H1 (cell line): ENCODE data around the gene FLT1. TPM values are rescaled to one million over a fixed set of nuclear protein-coding genes. Genes with fewer than 3 reads are reported as not detected.

Experiments
- CTCF ChIA-PET: fragments of 300-600 bp; sonication (Branson Sonifier 250); formaldehyde crosslinking; loops from one replicate; lab custom pipeline; 2021; ENCODE audit not compliant: partially characterized antibody; lab: Charles Lee
- POLR2A ChIA-PET: fragments of 300-600 bp; sonication (Branson Sonifier 250); formaldehyde crosslinking; loops from one replicate; lab custom pipeline; 2021; ENCODE audit warnings: inconsistent platforms; ENCODE audit not compliant: partially characterized antibody; lab: Charles Lee
- DNase-seq, 2 experiments: peaks; one replicate each; pipeline versions ENCODE4 v3.0.0 to v3.0.0-alpha.2; 2010 to 2022; ENCODE audit warnings: low spot score in 2 of 2, low read depth in 1 of 2, mixed read lengths in 1 of 2
- FAIRE-seq: peaks from 2 replicates; lab custom pipeline; 2011; peaks lifted over from hg19 to GRCh38; lab: Jason Lieb, UNC
- H2AFZ ChIP-seq: 2 replicates; pipeline ENCODE4 v1.8.1; 2012; ENCODE audit warnings: low read length, inconsistent platforms
- H2AK5ac ChIP-seq: 2 replicates; pipeline ENCODE4 v1.6.1; 2013; ENCODE audit warnings: low read depth, low read length
- H2BK120ac ChIP-seq: replicated peaks from 2 replicates; pipeline ENCODE3; 2013; ENCODE audit warnings: low read depth, low read length, inconsistent platforms
- H2BK12ac ChIP-seq: 2 replicates; pipeline ENCODE4 v1.6.1; 2013; ENCODE audit warnings: low read depth, low read length
- H2BK15ac ChIP-seq: 2 replicates; pipeline ENCODE4 v1.6.1; 2013; ENCODE audit warnings: low read length
- H2BK20ac ChIP-seq: 2 replicates; pipeline ENCODE4 v1.6.1; 2013; ENCODE audit warnings: low read length
- H2BK5ac ChIP-seq: 2 replicates; pipeline ENCODE4 v1.6.1; 2013; ENCODE audit warnings: low read depth, low read length
- H3K14ac ChIP-seq: 2 replicates; pipeline ENCODE4 v1.6.1; 2013; ENCODE audit warnings: inconsistent platforms; ENCODE audit not compliant: insufficient read length
- H3K18ac ChIP-seq: 2 replicates; pipeline ENCODE4 v1.6.1; 2013; ENCODE audit warnings: low read length; ENCODE audit errors: extremely low read depth
- H3K23ac ChIP-seq: 2 replicates; pipeline ENCODE4 v1.6.1; 2013; ENCODE audit warnings: inconsistent platforms; ENCODE audit not compliant: insufficient read length
- H3K23me2 ChIP-seq: 2 replicates; pipeline ENCODE4 v1.6.1; 2013; ENCODE audit warnings: low read depth, low read length
- H3K27ac ChIP-seq: 2 replicates; pipeline ENCODE4 v1.6.1; 2011; ENCODE audit warnings: low read depth, low read length, inconsistent platforms
- H3K27me3 ChIP-seq, 4 experiments: replicated peaks in 1 of 4; 1 replicate in 1 of 4; 2 replicates in 3 of 4; pipeline versions ENCODE4 v1.6.1 to v1.8.1; 2011 to 2013; ENCODE audit warnings: low read length in 3 of 4, mild to moderate bottlenecking in 3 of 4, inconsistent platforms in 2 of 4, mixed read lengths in 2 of 4, moderate library complexity in 1 of 4; ENCODE audit not compliant: control insufficient read depth in 3 of 4, insufficient read depth in 3 of 4; ENCODE audit errors: extremely low read depth in 1 of 4
- H3K36me3 ChIP-seq, 4 experiments: 2 replicates each; pipeline versions ENCODE4 v1.6.1 to v1.8.1; 2011 to 2013; ENCODE audit warnings: mild to moderate bottlenecking in 4 of 4, low read length in 3 of 4, moderate library complexity in 2 of 4, control low read depth in 1 of 4, inconsistent platforms in 1 of 4; ENCODE audit not compliant: insufficient read depth in 4 of 4, control insufficient read depth in 2 of 4
- H3K4ac ChIP-seq: replicated peaks from 2 replicates; pipeline ENCODE3; 2013; ENCODE audit warnings: low read length, low read depth, mixed read lengths, inconsistent platforms; ENCODE audit not compliant: insufficient read length
- H3K4me1 ChIP-seq, 4 experiments: replicated peaks in 1 of 4; 1 replicate in 1 of 4; 2 replicates in 3 of 4; pipeline versions ENCODE4 v1.6.1 to v1.8.1; 2011 to 2013; ENCODE audit warnings: low read length in 3 of 4, inconsistent platforms in 2 of 4, mixed read lengths in 1 of 4; ENCODE audit not compliant: insufficient read depth in 4 of 4, control insufficient read depth in 3 of 4
- H3K4me2 ChIP-seq, 2 experiments: 2 replicates each; pipeline versions ENCODE4 v1.6.1 to v1.8.1; 2011 to 2013; ENCODE audit warnings: low read depth in 2 of 2, low read length in 2 of 2, control low read depth in 1 of 2, inconsistent platforms in 1 of 2, mild to moderate bottlenecking in 1 of 2; ENCODE audit not compliant: insufficient read depth in 1 of 2
- H3K4me3 ChIP-seq, 4 experiments: fragments of 200-600, 300-600 bp in 1 of 4; sonication (generic), shearing (Covaris generic), sonication (Bioruptor Twin) in 1 of 4; 2 replicates each; pipeline versions ENCODE4 v1.5.1 to v1.8.1; 2011 to 2016; ENCODE audit warnings: low read length in 4 of 4, low read depth in 3 of 4, control low read depth in 2 of 4, inconsistent platforms in 2 of 4, mild to moderate bottlenecking in 2 of 4, mixed read lengths in 1 of 4, moderate library complexity in 1 of 4; ENCODE audit not compliant: insufficient read depth in 2 of 4; ENCODE audit errors: extremely low read depth in 1 of 4
- H3K56ac ChIP-seq: replicated peaks from 2 replicates; pipeline ENCODE3; 2013; ENCODE audit warnings: low read depth, mild to moderate bottlenecking, mixed read lengths, low read length, inconsistent platforms; ENCODE audit not compliant: insufficient read length
- H3K79me1 ChIP-seq: 2 replicates; pipeline ENCODE4 v1.6.1; 2013; ENCODE audit warnings: low read depth, low read length, control low read depth
- H3K79me2 ChIP-seq, 2 experiments: 2 replicates each; pipeline versions ENCODE4 v1.6.1 to v1.8.1; 2012 to 2013; ENCODE audit warnings: low read length in 2 of 2, mild to moderate bottlenecking in 2 of 2, inconsistent platforms in 1 of 2; ENCODE audit not compliant: insufficient read depth in 2 of 2, control insufficient read depth in 1 of 2
- H3K9ac ChIP-seq, 4 experiments: replicated peaks in 1 of 4; 1 replicate in 1 of 4; 2 replicates in 3 of 4; pipeline versions ENCODE4 v1.6.1 to v1.8.1; 2011 to 2013; ENCODE audit warnings: low read depth in 3 of 4, low read length in 3 of 4, control low read depth in 2 of 4, mild to moderate bottlenecking in 2 of 4, moderate library complexity in 2 of 4, inconsistent platforms in 1 of 4; ENCODE audit errors: extremely low read depth in 1 of 4
- H3K9me3 ChIP-seq, 2 experiments: 2 replicates each; pipeline versions ENCODE4 v1.6.1 to v1.8.1; 2012 to 2013; ENCODE audit warnings: mild to moderate bottlenecking in 2 of 2, moderate library complexity in 2 of 2, control low read depth in 1 of 2, inconsistent platforms in 1 of 2, low read depth in 1 of 2, low read length in 1 of 2, mixed read lengths in 1 of 2; ENCODE audit not compliant: insufficient read depth in 2 of 2
- H4K20me1 ChIP-seq, 2 experiments: replicated peaks in 1 of 2; 2 replicates each; pipeline versions ENCODE3 to v1.8.1; 2011 to 2013; ENCODE audit warnings: inconsistent platforms in 2 of 2, low read length in 2 of 2, mild to moderate bottlenecking in 1 of 2; ENCODE audit not compliant: insufficient read depth in 2 of 2, control insufficient read depth in 1 of 2
- H4K5ac ChIP-seq: 2 replicates; pipeline ENCODE4 v1.6.1; 2013; ENCODE audit warnings: low read length, low read depth, mixed read lengths, inconsistent platforms; ENCODE audit not compliant: insufficient read length
- H4K8ac ChIP-seq: 2 replicates; pipeline ENCODE4 v1.8.0; 2013; ENCODE audit warnings: mild to moderate bottlenecking, moderate library complexity, low read length, inconsistent platforms; ENCODE audit not compliant: insufficient read depth; ENCODE audit errors: extremely low read depth
- H4K91ac ChIP-seq: replicated peaks from 2 replicates; pipeline ENCODE3; 2013; ENCODE audit warnings: low read length, mixed read lengths, inconsistent platforms; ENCODE audit not compliant: insufficient read length
- BCL11A ChIP-seq, 2 experiments: IDR thresholded peaks; one replicate each; pipeline ENCODE4 v1.6.1; 2011; ENCODE audit warnings: low read depth in 2 of 2, low read length in 2 of 2, mild to moderate bottlenecking in 2 of 2
- CTBP2 ChIP-seq: IDR thresholded peaks from 2 replicates; pipeline ENCODE4 v1.7.0; 2011; ENCODE audit warnings: borderline replicate concordance, mild to moderate bottlenecking, moderate library complexity, mixed read lengths, low read length; ENCODE audit not compliant: insufficient read depth, insufficient read length
- GTF2F1 ChIP-seq: IDR thresholded peaks from 2 replicates; pipeline ENCODE4 v1.6.1; 2012; ENCODE audit warnings: low read depth, low read length, improper control_type of control experiment, borderline replicate concordance
- HDAC2 ChIP-seq, 2 experiments: fragments of 300-600 bp in 1 of 2; sonication (generic) in 1 of 2; IDR thresholded peaks; 2 replicates each; pipeline ENCODE4 v1.6.1; 2011 to 2012; ENCODE audit warnings: low read depth in 2 of 2, low read length in 2 of 2, mild to moderate bottlenecking in 2 of 2, moderate library complexity in 2 of 2, borderline replicate concordance in 1 of 2, inconsistent platforms in 1 of 2
- RNF2 ChIP-seq: fragments of 200-900, 300-1000 bp; sonication (generic); IDR thresholded peaks from 2 replicates; pipeline ENCODE4 v1.7.1; 2016; ENCODE audit warnings: borderline replicate concordance, low read depth, mild to moderate bottlenecking, antibody characterized with exemption, low read length; ENCODE audit not compliant: poor library complexity, severe bottlenecking; ENCODE audit errors: missing control alignments
- SIN3A ChIP-seq, 2 experiments: IDR thresholded peaks in 1 of 2; conservative IDR thresholded peaks in 1 of 2; 2 replicates each; pipeline ENCODE4 v1.6.1; 2011 to 2012; ENCODE audit warnings: low read length in 2 of 2, improper control_type of control experiment in 1 of 2, low read depth in 1 of 2, mild to moderate bottlenecking in 1 of 2
- SP2 ChIP-seq: IDR thresholded peaks from 2 replicates; pipeline ENCODE4 v1.6.1; 2012; ENCODE audit warnings: mild to moderate bottlenecking, low read length, inconsistent platforms
- SUZ12 ChIP-seq: fragments of 200-600 bp; sonication (generic); IDR thresholded peaks from 2 replicates; pipeline ENCODE4 v1.6.1; 2012; ENCODE audit warnings: mild to moderate bottlenecking, inconsistent platforms, low read length, moderate library complexity, mixed read lengths
- WGBS, 2 experiments: shearing (Covaris generic) in 1 of 2; methylation state at CpG; one replicate each; pipeline versions ENCODE4 v1.1.6 to v1.1.7; 2013 to 2015; ENCODE audit warnings: low lambda C conversion rate in 2 of 2, mixed read lengths in 2 of 2, inconsistent platforms in 1 of 2, low coverage in 1 of 2, missing lambda C conversion rate in 1 of 2; ENCODE audit not compliant: insufficient replicate concordance in 2 of 2, insufficient coverage in 1 of 2, insufficient read length in 1 of 2; ENCODE audit errors: extremely low coverage in 1 of 2, missing lambda C conversion rate in 1 of 2; 5-methylcytosine and 5-hydroxymethylcytosine counted together
- polyA plus RNA-seq, 7 experiments: library from polyadenylated mRNA; depleted of rRNA in 3 of 7; stranded (reverse) in 5 of 7; unstranded in 2 of 7; fragments of >200 nt in 5 of 7; fragments of 200-250 nt in 2 of 7; gene quantifications; 1 replicate in 5 of 7; 2 replicates in 1 of 7; 4 replicates in 1 of 7; pipeline versions ENCODE4 v1.2.1 to v1.2.3, GENCODE V29; 2011 to 2013; ENCODE audit warnings: missing spikeins in 2 of 7, mixed read lengths in 2 of 7
- total RNA-seq: library from RNA; stranded (reverse); fragmentation: NEBNext Ultra II Directional; extraction: Animal tissue kit (Norgen Biotek cat#: 25700); gene quantifications from 2 replicates; pipeline ENCODE4 v1.2.1, GENCODE V29; 2021

FLT1 gene
- total and polyA plus RNA-seq, 2 of the 8 experiments (the other 6 are each of a cell fraction or from before 2014, with no cell fraction given), result 19.7 to 90.2 TPM

DNA sequence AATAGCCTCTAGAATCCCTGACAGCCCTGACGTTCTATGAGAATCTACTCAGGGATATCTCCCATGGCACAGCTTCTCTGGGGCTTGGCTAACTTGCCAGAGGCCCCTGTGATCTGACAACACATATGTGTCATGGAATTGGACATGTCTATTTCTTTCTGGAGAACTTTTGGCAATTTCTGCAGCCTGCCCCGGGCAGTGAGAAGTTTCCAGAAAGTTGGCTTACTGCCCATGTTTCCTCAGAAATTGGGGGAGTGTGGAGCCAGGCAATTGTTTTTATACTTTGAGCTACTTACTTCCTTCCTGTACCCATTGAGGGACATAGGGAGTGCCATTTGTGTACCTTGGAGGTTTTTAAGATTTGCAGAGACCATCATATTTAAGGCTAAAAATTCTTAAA is 98.9 kb downstream of the FLT1 start:
- H4K5ac ChIP-seq, result no peak overlapping the region
- no peak overlapping the region for H4K91ac ChIP-seq
- H3K79me1 ChIP-seq, result no peaks in the 10 kb centered on the region
- no peak overlapping the region for H3K4me2 ChIP-seq
- no peak overlapping the region for H2AK5ac ChIP-seq
- no peak overlapping the region for H3K27ac ChIP-seq
- no peak for FAIRE-seq
- H3K23me2 ChIP-seq, result no peaks in the 10 kb centered on the region
- H3K56ac ChIP-seq, result no peak overlapping the region
- no peak overlapping the region for H3K4ac ChIP-seq
- H3K4me3 ChIP-seq, result no peak overlapping the region
- no peak overlapping the region for H2BK15ac ChIP-seq
- no peak overlapping the region for H2BK120ac ChIP-seq
- H2BK5ac ChIP-seq, result no peak overlapping the region
- DNase-seq, result no peak
- H3K36me3 ChIP-seq, result peaks cover 9 to 50% (median 34%) of the 10 kb centered on the region in 4 experiments
- H3K23ac ChIP-seq, result no peak overlapping the region
- no peaks in the 10 kb centered on the region for H3K9me3 ChIP-seq
- no peak overlapping the region for H2AFZ ChIP-seq
- POLR2A ChIA-PET, result interaction anchor here (1.0 to 1.2 kb wide), 2 partner anchors 10 to 13 kb away, joined by 3 to 5 read pairs; no protein-coding TSS in a partner anchor
- no peak overlapping the region for H4K8ac ChIP-seq
- H3K27me3 ChIP-seq, result no peaks in the 10 kb centered on the region
- WGBS, 2 experiments, result 88% methylated on average over 2 of the region's 2 CpGs; no CpG with 5 or more reads in 1 of the 2 experiments
- CTCF ChIA-PET, result interaction anchor here (0.7 to 1.0 kb wide), 2 partner anchors 71 to 73 kb away, joined by 3 to 4 read pairs; no protein-coding TSS in a partner anchor
- no peak overlapping the region for H3K14ac ChIP-seq
- no peak overlapping the region for H3K18ac ChIP-seq
- no peaks in the 10 kb centered on the region; a peak in 1 of 4 replicates for H3K79me2 ChIP-seq
- H2BK12ac ChIP-seq, result no peak overlapping the region
- peaks cover 0 to 2% of the 10 kb centered on the region in 2 experiments for H4K20me1 ChIP-seq
- no peak overlapping the region for H3K9ac ChIP-seq
- no peak for TF ChIP-seq CTBP2
- no peak for TF ChIP-seq SUZ12
- no peak for TF ChIP-seq SIN3A (conservative IDR thresholded peaks at IDR 0.05 in 1 of 2, IDR thresholded peaks at IDR 0.05 in 1 of 2; ENCODE audit: low read depth in 1 of 2, low read length in 2 of 2)
- no peak for TF ChIP-seq GTF2F1
- TF ChIP-seq HDAC2 (IDR thresholded peaks at IDR 0.05; ENCODE audit: borderline replicate concordance in 1 of 2, low read depth in 2 of 2, low read length in 2 of 2), result no peak
- no peak for TF ChIP-seq SP2
- no peak for TF ChIP-seq BCL11A (IDR thresholded peaks at IDR 0.05; ENCODE audit: low read depth in 2 of 2, low read length in 2 of 2)
- no peak for TF ChIP-seq RNF2
- no peak overlapping the region for H2BK20ac ChIP-seq
- peaks cover 0 to 10% (median 0%) of the 10 kb centered on the region in 4 experiments; a peak in 3 of 7 replicates for H3K4me1 ChIP-seq
